H9 (cell line): ENCODE measurements around the gene CCDC158. TPM values are rescaled to one million over a fixed set of nuclear protein-coding genes. Genes with fewer than 3 reads are reported as not detected.

Experiments
- DNase-seq: peaks from one replicate; pipeline ENCODE4 v3.0.0-alpha.2; 2017
- H2AFZ ChIP-seq: one replicate; pipeline ENCODE4 v1.6.1; 2013; ENCODE audit warnings: mild to moderate bottlenecking, low read length, control low read depth, moderate library complexity
- H2AK5ac ChIP-seq: 2 replicates; pipeline ENCODE4 v1.6.1; 2013; ENCODE audit warnings: low read length, control low read depth, mixed read lengths; ENCODE audit not compliant: insufficient read length
- H2BK120ac ChIP-seq: one replicate; pipeline ENCODE4 v1.6.1; 2013; ENCODE audit warnings: low read depth, mild to moderate bottlenecking, low read length, control low read depth, inconsistent platforms; ENCODE audit not compliant: poor library complexity, severe bottlenecking
- H2BK12ac ChIP-seq: 2 replicates; pipeline ENCODE4 v1.6.1; 2013; ENCODE audit warnings: low read length, control low read depth, mixed read lengths, low read depth; ENCODE audit not compliant: insufficient read length
- H2BK15ac ChIP-seq: 2 replicates; pipeline ENCODE4 v1.6.1; 2013; ENCODE audit warnings: low read depth, low read length, control low read depth
- H2BK20ac ChIP-seq: one replicate; pipeline ENCODE4 v1.6.1; 2013; ENCODE audit warnings: low read depth, mild to moderate bottlenecking, low read length, control low read depth, inconsistent platforms; ENCODE audit not compliant: poor library complexity, severe bottlenecking
- H2BK5ac ChIP-seq: 2 replicates; pipeline ENCODE4 v1.6.1; 2013; ENCODE audit warnings: low read length, control low read depth, mixed read lengths; ENCODE audit not compliant: insufficient read length
- H3K14ac ChIP-seq: 2 replicates; pipeline ENCODE4 v1.6.1; 2013; ENCODE audit warnings: low read length, control low read depth; ENCODE audit not compliant: insufficient read depth
- H3K18ac ChIP-seq: 2 replicates; pipeline ENCODE4 v1.6.1; 2013; ENCODE audit warnings: low read depth, mild to moderate bottlenecking, mixed read lengths, low read length, control low read depth; ENCODE audit not compliant: insufficient read length
- H3K23ac ChIP-seq: 2 replicates; pipeline ENCODE4 v1.6.1; 2013; ENCODE audit warnings: low read length, control low read depth, mixed read lengths, low read depth; ENCODE audit not compliant: insufficient read length
- H3K23me2 ChIP-seq: 2 replicates; pipeline ENCODE4 v1.6.1; 2013; ENCODE audit warnings: low read depth, mild to moderate bottlenecking, mixed read lengths, low read length, control low read depth; ENCODE audit not compliant: insufficient read length, poor library complexity, severe bottlenecking
- H3K27ac ChIP-seq: 2 replicates; pipeline ENCODE4 v1.5.1; 2013; ENCODE audit warnings: low read length, control low read depth, mixed read lengths, low read depth; ENCODE audit not compliant: insufficient read length
- H3K27me3 ChIP-seq: 2 replicates; pipeline ENCODE4 v1.6.1; 2013; ENCODE audit warnings: low read length, control low read depth, inconsistent platforms; ENCODE audit not compliant: insufficient read depth
- H3K4ac ChIP-seq: 2 replicates; pipeline ENCODE4 v1.6.1; 2013; ENCODE audit warnings: low read depth, mild to moderate bottlenecking, control low read depth, inconsistent platforms, low read length, moderate library complexity
- H3K4me1 ChIP-seq: 2 replicates; pipeline ENCODE4 v1.6.1; 2013; ENCODE audit warnings: low read length, control low read depth, inconsistent platforms; ENCODE audit not compliant: insufficient read depth
- H3K4me2 ChIP-seq: 2 replicates; pipeline ENCODE4 v1.6.1; 2013; ENCODE audit warnings: low read length, control low read depth, mixed read lengths; ENCODE audit not compliant: insufficient read length, insufficient read depth
- H3K56ac ChIP-seq: 2 replicates; pipeline ENCODE4 v1.6.1; 2013; ENCODE audit warnings: low read depth, mild to moderate bottlenecking, mixed read lengths, low read length, control low read depth; ENCODE audit not compliant: insufficient read length
- H3K79me1 ChIP-seq: 2 replicates; pipeline ENCODE4 v1.6.1; 2013; ENCODE audit warnings: low read depth, mild to moderate bottlenecking, moderate library complexity, low read length, control low read depth, inconsistent platforms; ENCODE audit not compliant: insufficient read depth, poor library complexity, severe bottlenecking
- H3K79me2 ChIP-seq: 2 replicates; pipeline ENCODE4 v1.6.1; 2013; ENCODE audit warnings: low read length, control low read depth, inconsistent platforms; ENCODE audit not compliant: insufficient read depth
- H3K9ac ChIP-seq: 2 replicates; pipeline ENCODE4 v1.6.1; 2013; ENCODE audit warnings: low read length, control low read depth, mixed read lengths; ENCODE audit not compliant: insufficient read length; ENCODE audit errors: extremely low read depth
- H3K9me3 ChIP-seq: one replicate; pipeline ENCODE4 v1.6.1; 2013; ENCODE audit warnings: low read depth, low read length, inconsistent platforms; ENCODE audit not compliant: control insufficient read depth
- H3T11ph ChIP-seq: one replicate; pipeline ENCODE4 v1.6.1; 2013; ENCODE audit warnings: mild to moderate bottlenecking, low read length, control low read depth, inconsistent platforms
- H4K20me1 ChIP-seq: one replicate; pipeline ENCODE4 v1.6.1; 2013; ENCODE audit not compliant: control insufficient read depth, insufficient read length, insufficient read depth
- H4K5ac ChIP-seq: 2 replicates; pipeline ENCODE4 v1.6.1; 2013; ENCODE audit warnings: low read depth, mild to moderate bottlenecking, mixed read lengths, low read length, control low read depth; ENCODE audit not compliant: insufficient read length
- H4K8ac ChIP-seq: replicated peaks from 2 replicates; pipeline ENCODE4 v1.6.1; 2013; ENCODE audit warnings: low read length, control low read depth, mixed read lengths, low read depth; ENCODE audit not compliant: insufficient read length
- H4K91ac ChIP-seq: 2 replicates; pipeline ENCODE4 v1.6.1; 2013; ENCODE audit warnings: low read depth, mild to moderate bottlenecking, moderate library complexity, mixed read lengths, low read length, control low read depth; ENCODE audit not compliant: insufficient read length
- H3K27ac Mint-ChIP-seq, 3 experiments: 2 replicates in 2 of 3; 3 replicates in 1 of 3; pipeline ENCODE4 v1.8.0; 2020 to 2021; ENCODE audit warnings: mixed read lengths in 3 of 3, mild to moderate bottlenecking in 1 of 3, moderate library complexity in 1 of 3
- H3K27me3 Mint-ChIP-seq: 2 replicates; pipeline ENCODE4 v1.8.0; 2021; ENCODE audit warnings: low read depth, mild to moderate bottlenecking, moderate library complexity, mixed read lengths
- H3K36me3 Mint-ChIP-seq, 3 experiments: 2 replicates in 2 of 3; 3 replicates in 1 of 3; pipeline ENCODE4 v1.8.0; 2020 to 2021; ENCODE audit warnings: low read depth in 3 of 3, mixed read lengths in 3 of 3; ENCODE audit not compliant: insufficient read depth in 1 of 3
- H3K4me1 Mint-ChIP-seq, 2 experiments: 2 replicates each; pipeline ENCODE4 v1.8.0; 2020; ENCODE audit warnings: mixed read lengths in 2 of 2
- H3K4me3 Mint-ChIP-seq, 2 experiments: 2 replicates in 1 of 2; 3 replicates in 1 of 2; pipeline ENCODE4 v1.8.0; 2020 to 2021; ENCODE audit warnings: mild to moderate bottlenecking in 2 of 2, mixed read lengths in 2 of 2, moderate library complexity in 1 of 2
- H3K9me3 Mint-ChIP-seq, 2 experiments: 2 replicates in 1 of 2; 3 replicates in 1 of 2; pipeline ENCODE4 v1.8.0; 2020; ENCODE audit warnings: mild to moderate bottlenecking in 2 of 2, mixed read lengths in 2 of 2, moderate library complexity in 1 of 2
- CTCF ChIP-seq: fragments of 200-600 bp; sonication (generic); conservative IDR thresholded peaks from 3 replicates; pipeline ENCODE4 v1.8.0; 2021; ENCODE audit warnings: antibody characterized with exemption, mild to moderate bottlenecking
- WGBS: extraction: QIAGEN DNeasy Blood & Tissue Kit; methylation state at CpG from one replicate; pipeline ENCODE4 v1.1.7; 2013; ENCODE audit warnings: missing lambda C conversion rate, low lambda C conversion rate, mixed read lengths; ENCODE audit not compliant: insufficient read length; ENCODE audit errors: extremely low coverage; 5-methylcytosine and 5-hydroxymethylcytosine counted together
- total RNA-seq: library from RNA; stranded (reverse); gene quantifications from 2 replicates; pipeline ENCODE4 v1.2.1, GENCODE V29; 2021

The CCDC158 gene
- total RNA-seq, 1 experiment from 2014 or later = not detected

DNA sequence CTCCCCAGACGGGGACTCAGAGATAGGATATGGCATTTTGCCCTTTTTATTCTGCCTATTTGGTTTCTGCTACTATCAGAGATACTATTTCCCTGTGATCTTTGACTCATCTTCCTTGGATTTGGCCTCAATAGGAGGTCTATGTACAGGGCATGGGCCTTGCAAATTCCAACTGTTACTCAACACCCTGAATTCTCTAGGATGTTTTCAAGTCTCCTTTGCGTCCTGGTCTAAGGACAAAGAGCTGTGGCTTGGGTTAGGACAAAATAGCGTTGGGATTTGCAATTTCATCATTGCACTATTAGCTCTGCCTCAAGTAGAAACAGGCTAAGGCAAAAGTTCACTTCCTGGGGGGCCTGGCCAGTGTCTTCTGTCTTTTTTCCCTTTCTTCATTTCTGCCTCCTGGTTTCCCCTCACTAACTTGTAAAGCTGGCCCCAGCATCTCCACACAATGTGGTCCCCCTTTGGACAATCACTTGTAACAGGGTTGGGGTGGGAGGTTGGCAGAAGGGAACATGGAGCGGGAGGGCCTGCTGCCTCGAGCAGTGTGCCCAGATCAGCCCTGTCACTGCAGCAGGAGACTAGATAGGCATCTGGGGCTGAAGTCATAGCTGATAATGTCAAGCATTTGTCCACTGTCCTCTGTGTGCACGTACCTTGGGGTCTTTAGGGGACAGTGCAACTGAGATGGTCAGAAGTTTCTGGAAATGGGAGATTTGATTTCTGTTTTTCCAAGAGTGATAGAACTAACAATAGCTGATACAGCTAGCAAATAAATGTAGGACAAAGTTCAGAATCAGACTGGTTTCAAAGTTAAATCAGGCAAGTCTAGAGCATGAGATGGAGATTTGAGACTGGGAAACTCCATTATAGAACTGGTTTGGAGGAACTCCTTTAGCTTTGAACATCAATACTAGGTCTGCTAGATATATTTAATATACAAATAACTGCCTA lies 140.2 kb downstream of the CCDC158 start:
- Histone ChIP-seq H2AFZ (no peak overlapping the region), H3K18ac (no peak overlapping the region), H3K4ac (no peak overlapping the region), H3K56ac (no peak overlapping the region), H3T11ph (no peak overlapping the region), H2BK20ac (no peak overlapping the region), H3K4me1 (no peaks in the 10 kb centered on the region), H3K23ac (no peak overlapping the region), H2BK5ac (no peak overlapping the region), H3K79me1 (no peaks in the 10 kb centered on the region), H3K4me2 (no peak overlapping the region), H2BK15ac (no peak overlapping the region), H3K27ac (no peak overlapping the region), H4K8ac (no peak overlapping the region), H2BK120ac (no peak overlapping the region), H4K20me1 (no peaks in the 10 kb centered on the region), H4K91ac (no peak overlapping the region), H4K5ac (no peak overlapping the region), H3K9me3 (no peaks in the 10 kb centered on the region), H2BK12ac (no peak overlapping the region), H2AK5ac (no peak overlapping the region), H3K27me3 (no peaks in the 10 kb centered on the region), H3K79me2 (no peaks in the 10 kb centered on the region), H3K14ac (no peak overlapping the region), H3K9ac (no peak overlapping the region), H3K23me2 (no peaks in the 10 kb centered on the region)
- Mint-ChIP-seq H3K36me3 (no peaks in the 10 kb centered on the region), H3K4me3 (no peak overlapping the region), H3K4me1 (no peaks in the 10 kb centered on the region; a peak in 1 of 4 replicates), H3K9me3 (peaks cover 0 to under 1% of the 10 kb centered on the region in 2 experiments; a peak in 3 of 5 replicates), H3K27ac (peak overlapping the region in 1 of 3 experiments; percentile 47; a peak in 1 of 7 replicates), H3K27me3 (peaks cover 1% of the 10 kb centered on the region; the same call in 1 of the 2 replicates)
- TF ChIP-seq CTCF = no peak
- DNase-seq = no peak
- WGBS = no CpG with 5 or more reads among the region's 6 CpGs
